ENCODE measurements around the gene C1S.
"Not testable (repeated sequence)": the region's sequence is repeated elsewhere in the genome, so short reads cannot be mapped to it uniquely, and the experiment has no call there.

The C1S gene

GRCh38 chr12:7060353-7060954 is at the start of gene C1S:
Gene C1S (plus strand): TSS chr12:7060718. CDS start chr12:7061913, 1,195 bp downstream.
- no peaks in the 10 kb centered on the region for H3K36me3 Mint-ChIP-seq (ENCODE audit: low read depth)
- peaks cover 31% of the 10 kb centered on the region for H3K27me3 Mint-ChIP-seq (ENCODE audit: low read depth, poor library complexity)
- peak; percentile 30 for TF ChIP-seq CTCF (IDR thresholded peaks at IDR 0.05)
- H3K9me3 Mint-ChIP-seq, result no peaks in the 10 kb centered on the region
- H3K27ac Mint-ChIP-seq, result peak within 1 kb of the TSS; percentile 77
- DNase-seq, result peak; percentile 21
- peaks cover 24% of the 10 kb centered on the region for H3K4me1 Mint-ChIP-seq
- H3K4me3 Mint-ChIP-seq, result peak within 1 kb of the TSS; percentile 55

GRCh38 chr12:7011398-7011797 is 49.1 kb upstream of the C1S start:
- DNase-seq; H3K27me3 Mint-ChIP-seq (ENCODE audit: low read depth, poor library complexity); H3K9me3 Mint-ChIP-seq; H3K27ac Mint-ChIP-seq; H3K4me1 Mint-ChIP-seq; H3K4me3 Mint-ChIP-seq: not testable (repeated sequence)
- peaks cover 40% of the 10 kb centered on the region for H3K36me3 Mint-ChIP-seq (ENCODE audit: low read depth)

- no peak overlapping the region for H3K4me3 Mint-ChIP-seq
- no peak overlapping the region for H3K27ac Mint-ChIP-seq
- H3K4me1 Mint-ChIP-seq, result peaks cover 12% of the 10 kb centered on the region
- H3K36me3 Mint-ChIP-seq (ENCODE audit: low read depth), result peaks cover 34% of the 10 kb centered on the region
- DNase-seq, result no peak
- H3K9me3 Mint-ChIP-seq, result no peaks in the 10 kb centered on the region
- no peak for TF ChIP-seq CTCF (IDR thresholded peaks at IDR 0.05)
- H3K27me3 Mint-ChIP-seq (ENCODE audit: low read depth, poor library complexity), result peaks cover 5% of the 10 kb centered on the region
Measured at GRCh38 chr12:7012024-7012607, 48.4 kb upstream of the C1S start.

- Mint-ChIP-seq H3K9me3 (no peaks in the 10 kb centered on the region), H3K36me3 (ENCODE audit: low read depth) (peaks cover 26% of the 10 kb centered on the region), H3K4me3 (no peak overlapping the region), H3K4me1 (peaks cover 21% of the 10 kb centered on the region), H3K27ac (no peak overlapping the region), H3K27me3 (ENCODE audit: low read depth, poor library complexity) (peaks cover 5% of the 10 kb centered on the region)
- TF ChIP-seq CTCF (IDR thresholded peaks at IDR 0.05), result no peak
- no peak for DNase-seq
Measured at GRCh38 chr12:7013101-7013500, 47.4 kb upstream of the C1S start.

GRCh38 chr12:7015555-7016370 is 44.8 kb upstream of the C1S start:
- DNase-seq, result no peak
- Mint-ChIP-seq H3K36me3 (ENCODE audit: low read depth) (peaks cover 13% of the 10 kb centered on the region), H3K27me3 (ENCODE audit: low read depth, poor library complexity) (peaks cover 5% of the 10 kb centered on the region), H3K4me1 (peaks cover 30% of the 10 kb centered on the region), H3K4me3 (no peak overlapping the region), H3K27ac (no peak overlapping the region), H3K9me3 (no peaks in the 10 kb centered on the region)
- TF ChIP-seq CTCF (IDR thresholded peaks at IDR 0.05), result no peak

GRCh38 chr12:7016958-7017571 is 43.5 kb upstream of the C1S start:
- Mint-ChIP-seq H3K27ac (no peak overlapping the region), H3K36me3 (ENCODE audit: low read depth) (peaks cover 13% of the 10 kb centered on the region), H3K4me3 (peak overlapping the region; percentile 90), H3K9me3 (no peaks in the 10 kb centered on the region), H3K4me1 (peaks cover 30% of the 10 kb centered on the region), H3K27me3 (ENCODE audit: low read depth, poor library complexity) (peaks cover 5% of the 10 kb centered on the region)
- no peak for DNase-seq
- TF ChIP-seq CTCF (IDR thresholded peaks at IDR 0.05), result no peak
